ENCODE data around the gene APOB. TPM values are rescaled to one million over a fixed set of nuclear protein-coding genes. Genes with fewer than 3 reads are reported as not detected.

The APOB gene
- total RNA-seq, 1 donor from 2014 or later, result 15.9 TPM

- H3K36me3 Mint-ChIP-seq (ENCODE audit: low read depth, unreplicated experiment), result peaks cover 15% of the 10 kb centered on the region
- peak overlapping the region; percentile 2 for H3K27ac Mint-ChIP-seq (ENCODE audit: unreplicated experiment)
- H3K4me1 Mint-ChIP-seq (ENCODE audit: unreplicated experiment), result peaks cover 28% of the 10 kb centered on the region
- no peak for TF ChIP-seq CTCF (IDR thresholded peaks at IDR 0.05; ENCODE audit: unreplicated experiment)
- DNase-seq (ENCODE audit: low spot score), result no peak
- no peak overlapping the region for H3K4me3 Mint-ChIP-seq (ENCODE audit: unreplicated experiment)
- no peaks in the 10 kb centered on the region for H3K9me3 Mint-ChIP-seq (ENCODE audit: unreplicated experiment)
- H3K27me3 Mint-ChIP-seq (ENCODE audit: unreplicated experiment), result peaks cover 8% of the 10 kb centered on the region
Observed at GRCh38 chr2:21041943-21042707, 1.7 kb downstream of the APOB start.

DNA sequence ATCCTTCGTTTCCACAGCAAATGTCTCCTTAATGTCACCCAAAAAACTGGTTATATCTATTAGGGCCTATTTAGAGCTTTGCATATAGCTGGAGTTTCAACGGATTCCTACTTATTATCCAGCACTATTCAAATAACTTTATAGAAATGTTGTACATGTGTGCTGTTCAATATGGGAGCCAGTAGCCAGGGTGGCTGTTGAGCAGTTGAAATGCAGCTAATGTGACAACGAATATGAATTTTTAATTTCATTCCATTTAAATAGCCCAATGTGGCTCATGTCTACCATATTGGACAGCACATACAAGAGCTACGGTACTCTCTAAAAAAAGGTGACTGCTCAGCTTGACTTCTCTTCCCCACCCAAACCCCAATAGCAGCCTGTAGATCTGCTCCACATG is 2.4 kb downstream of the APOB start:
- H3K4me3 Mint-ChIP-seq (ENCODE audit: unreplicated experiment), result no peak overlapping the region
- peaks cover 28% of the 10 kb centered on the region for H3K4me1 Mint-ChIP-seq (ENCODE audit: unreplicated experiment)
- DNase-seq (ENCODE audit: low spot score), result no peak
- no peak overlapping the region for H3K27ac Mint-ChIP-seq (ENCODE audit: unreplicated experiment)
- H3K27me3 Mint-ChIP-seq (ENCODE audit: unreplicated experiment), result peaks cover 8% of the 10 kb centered on the region
- no peaks in the 10 kb centered on the region for H3K9me3 Mint-ChIP-seq (ENCODE audit: unreplicated experiment)
- no peak for TF ChIP-seq CTCF (IDR thresholded peaks at IDR 0.05; ENCODE audit: unreplicated experiment)
- peaks cover 20% of the 10 kb centered on the region for H3K36me3 Mint-ChIP-seq (ENCODE audit: low read depth, unreplicated experiment)

- Mint-ChIP-seq H3K9me3 (ENCODE audit: unreplicated experiment) (no peaks in the 10 kb centered on the region), H3K27me3 (ENCODE audit: unreplicated experiment) (peaks cover 8% of the 10 kb centered on the region), H3K27ac (ENCODE audit: unreplicated experiment) (no peak overlapping the region), H3K4me3 (ENCODE audit: unreplicated experiment) (no peak overlapping the region), H3K4me1 (ENCODE audit: unreplicated experiment) (peaks cover 28% of the 10 kb centered on the region), H3K36me3 (ENCODE audit: low read depth, unreplicated experiment) (peaks cover 28% of the 10 kb centered on the region)
- DNase-seq (ENCODE audit: low spot score), result no peak
- TF ChIP-seq CTCF (IDR thresholded peaks at IDR 0.05; ENCODE audit: unreplicated experiment), result no peak
Observed at GRCh38 chr2:21040468-21041377, 3.1 kb downstream of the APOB start.

GRCh38 chr2:21039979-21040467 is 3.9 kb downstream of the APOB start:
- Mint-ChIP-seq H3K36me3 (ENCODE audit: low read depth, unreplicated experiment) (peaks cover 33% of the 10 kb centered on the region), H3K4me3 (ENCODE audit: unreplicated experiment) (no peak overlapping the region), H3K4me1 (ENCODE audit: unreplicated experiment) (peaks cover 22% of the 10 kb centered on the region), H3K27ac (ENCODE audit: unreplicated experiment) (no peak overlapping the region), H3K27me3 (ENCODE audit: unreplicated experiment) (peaks cover 8% of the 10 kb centered on the region), H3K9me3 (ENCODE audit: unreplicated experiment) (no peaks in the 10 kb centered on the region)
- DNase-seq (ENCODE audit: low spot score), result no peak
- no peak for TF ChIP-seq CTCF (IDR thresholded peaks at IDR 0.05; ENCODE audit: unreplicated experiment)
